Keratinocyte (primary cell): ENCODE measurements around the gene CCDC82.

Experiments
- CTCF ChIP-seq, 3 experiments: IDR thresholded peaks in 1 of 3; conservative IDR thresholded peaks in 1 of 3; optimal IDR thresholded peaks in 1 of 3; 2 replicates in 2 of 3; 3 replicates in 1 of 3; pipeline versions ENCODE3 to v1.5.1; 2011; ENCODE audit warnings: low read length in 3 of 3, mild to moderate bottlenecking in 3 of 3, moderate library complexity in 2 of 3, control low read depth in 1 of 3, inconsistent platforms in 1 of 3; ENCODE audit not compliant: insufficient read depth in 2 of 3; ENCODE audit errors: extremely low read depth in 1 of 3
- EZH2 ChIP-seq: IDR thresholded peaks from one replicate; pipeline ENCODE4 v1.6.1; 2012; ENCODE audit warnings: inconsistent platforms, mild to moderate bottlenecking, low read length, moderate library complexity

DNA sequence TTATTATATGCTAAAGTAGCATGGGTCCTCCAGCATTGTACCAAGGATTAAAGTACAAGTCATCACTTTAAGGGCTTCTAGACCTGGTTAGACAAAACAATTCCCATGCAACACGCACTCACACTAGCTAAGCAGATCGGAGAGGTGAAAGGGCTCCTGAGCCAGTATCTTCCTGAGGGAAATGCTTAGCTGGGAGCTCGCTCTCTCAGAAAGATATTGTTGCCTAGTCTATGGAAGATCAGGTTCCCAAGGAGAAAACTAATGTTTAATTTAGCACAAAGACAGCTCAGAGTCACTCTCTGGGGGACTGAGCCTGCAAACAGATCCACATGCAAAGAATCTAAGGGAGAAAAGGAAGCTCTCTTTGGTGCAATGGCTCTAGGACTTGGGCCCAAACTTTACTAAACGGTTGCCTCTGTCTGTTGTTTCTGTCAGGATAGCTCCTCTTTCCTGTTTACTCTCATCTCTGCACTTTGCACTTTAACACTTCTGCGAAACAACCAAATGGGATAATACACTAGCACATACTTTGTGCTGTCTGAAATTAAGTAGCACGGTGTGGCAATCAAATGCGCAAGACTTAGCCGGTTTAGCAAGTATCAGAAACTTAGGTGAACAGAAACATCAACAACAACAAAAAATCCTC lies 57.5 kb downstream of the CCDC82 start:
- no peak for TF ChIP-seq CTCF (optimal IDR thresholded peaks at IDR 0.05 in 1 of 3, IDR thresholded peaks at IDR 0.05 in 1 of 3, conservative IDR thresholded peaks at IDR 0.05 in 1 of 3; ENCODE audit: extremely low read depth in 1 of 3, insufficient read depth in 2 of 3, low read length in 3 of 3)
- no peak for TF ChIP-seq EZH2
